Right kidney (tissue), 1 donor: Measurements from ENCODE around the gene CCS.
"Not testable (repeated sequence)": the region's sequence is repeated elsewhere in the genome, so short reads cannot be mapped to it uniquely, and the experiment has no call there.

Source experiments
- DNase-seq: peaks from one replicate; pipeline ENCODE4 v3.0.0-alpha.2; 2016

Gene CCS

DNA sequence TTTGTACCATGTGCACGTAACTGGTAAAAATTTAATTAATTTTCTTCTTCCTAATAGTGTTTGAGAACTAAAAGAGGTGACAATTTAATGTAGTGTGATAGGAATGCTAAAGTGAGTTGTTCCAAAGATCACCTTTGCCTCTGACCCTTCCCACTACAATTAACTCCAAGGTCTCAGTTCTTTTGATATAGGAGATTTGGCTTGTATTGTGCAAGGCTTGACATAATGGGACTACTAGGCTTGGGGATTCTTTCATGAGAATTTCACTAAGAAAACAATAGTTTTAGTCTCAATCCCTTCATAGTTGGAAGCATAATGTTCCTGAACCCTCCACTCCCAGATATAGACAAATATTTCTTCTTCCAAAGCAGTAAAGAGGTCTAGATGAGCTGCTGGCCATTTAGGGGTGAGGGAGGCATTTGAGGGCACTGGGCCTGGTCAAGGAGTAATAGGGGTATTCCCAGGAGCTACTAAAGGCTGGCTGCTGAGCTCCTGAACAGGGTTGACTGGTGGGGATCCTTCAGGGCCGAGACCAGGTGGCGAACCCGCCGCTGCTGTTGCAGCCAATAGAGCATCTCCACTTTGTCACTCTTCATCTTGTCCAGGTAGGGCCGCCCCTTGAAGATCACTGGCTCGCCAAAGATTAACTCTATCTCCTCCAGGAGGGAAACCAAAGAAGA lies 2.8 kb upstream of the CCS start:
- no peak for DNase-seq

DNA sequence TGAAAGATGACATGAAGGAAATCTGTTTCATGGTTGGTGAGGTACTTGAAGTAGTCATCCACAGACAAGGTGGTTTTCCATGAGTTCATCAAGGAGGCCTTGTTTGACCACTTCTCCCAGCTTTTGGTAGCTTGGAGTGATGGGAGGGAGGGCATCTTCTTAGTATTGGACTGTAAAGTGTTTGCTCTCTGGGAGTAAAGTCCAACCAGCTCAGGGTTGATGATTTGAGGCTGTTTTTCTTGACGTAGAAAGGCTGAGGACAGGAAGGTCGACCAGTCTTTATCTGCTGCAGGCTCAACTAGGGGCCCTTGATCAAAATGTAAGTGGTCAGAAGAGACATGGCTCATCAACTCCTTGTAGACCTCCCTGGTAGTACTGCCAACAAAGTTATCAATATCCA lies 1.8 kb upstream of the CCS start:
- no peak for DNase-seq

DNA sequence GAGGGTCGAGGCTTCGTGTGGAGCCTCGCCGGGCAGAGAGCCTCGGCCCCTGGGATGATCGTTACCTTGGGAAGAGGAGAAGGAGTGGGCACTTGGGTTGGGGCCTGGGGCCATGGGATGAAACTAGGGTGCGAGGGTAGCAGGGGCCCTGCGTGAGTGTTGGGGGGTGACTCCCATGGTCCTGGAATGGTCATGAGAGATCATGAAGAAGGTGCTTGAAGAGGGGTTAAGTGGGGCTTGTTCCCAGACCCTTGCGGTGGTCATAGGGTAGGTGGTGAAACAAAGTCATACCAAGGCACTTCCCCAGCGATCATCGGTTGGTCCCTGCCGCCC lies 284 bp downstream of the CCS start:
- DNase-seq, result no peak

DNA sequence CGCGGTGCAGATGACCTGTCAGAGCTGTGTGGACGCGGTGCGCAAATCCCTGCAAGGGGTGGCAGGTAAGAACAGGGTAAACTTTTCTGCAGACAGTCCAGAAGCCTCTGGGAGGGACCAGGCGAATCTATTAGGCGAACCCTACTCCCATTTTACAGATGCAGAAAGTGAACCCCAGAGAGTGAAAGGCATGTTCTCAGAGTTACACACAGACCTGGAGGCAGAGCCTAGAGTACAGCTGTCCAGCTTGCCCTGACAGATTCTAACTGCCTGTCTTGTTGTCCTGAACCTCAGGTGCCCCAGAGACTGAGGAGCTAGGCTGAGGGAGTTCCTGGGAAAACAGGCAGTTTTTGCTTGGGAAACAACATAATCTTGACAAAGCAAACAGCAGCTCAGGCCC lies 665 bp downstream of the CCS start:
- DNase-seq, result no peak

DNA sequence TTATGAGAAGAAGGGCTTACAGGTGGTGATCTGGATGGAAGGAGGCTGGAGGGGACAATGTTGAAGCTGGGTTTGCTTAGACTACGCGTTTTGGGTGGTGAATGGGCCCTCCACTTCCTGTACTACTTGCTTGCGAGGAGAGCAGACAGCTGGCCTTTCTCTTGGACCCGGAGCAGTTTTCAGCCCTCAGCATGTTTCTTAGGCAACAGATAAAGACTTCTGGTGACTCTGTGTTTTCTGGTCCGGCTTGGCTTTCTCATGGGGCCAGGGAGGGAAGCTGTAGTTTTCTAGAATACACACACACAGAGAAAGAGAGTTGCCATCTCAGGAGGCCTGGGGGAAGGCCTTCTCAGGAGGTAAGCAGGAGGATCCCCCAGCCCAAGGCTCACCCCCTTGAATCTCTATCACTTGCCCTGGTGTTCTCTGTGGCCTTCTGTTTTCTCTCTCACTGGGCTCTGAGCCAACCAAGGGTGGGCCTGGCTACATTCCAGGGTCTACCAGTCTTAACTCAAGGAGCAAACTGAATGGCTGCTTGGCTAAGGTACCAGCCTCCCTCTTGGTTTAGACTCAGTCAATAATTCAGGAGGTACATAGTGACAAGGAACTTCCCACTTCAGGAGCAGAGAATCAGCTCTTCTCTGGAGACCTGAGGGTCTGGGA lies 2.4 kb downstream of the CCS start:
- no peak for DNase-seq

DNA sequence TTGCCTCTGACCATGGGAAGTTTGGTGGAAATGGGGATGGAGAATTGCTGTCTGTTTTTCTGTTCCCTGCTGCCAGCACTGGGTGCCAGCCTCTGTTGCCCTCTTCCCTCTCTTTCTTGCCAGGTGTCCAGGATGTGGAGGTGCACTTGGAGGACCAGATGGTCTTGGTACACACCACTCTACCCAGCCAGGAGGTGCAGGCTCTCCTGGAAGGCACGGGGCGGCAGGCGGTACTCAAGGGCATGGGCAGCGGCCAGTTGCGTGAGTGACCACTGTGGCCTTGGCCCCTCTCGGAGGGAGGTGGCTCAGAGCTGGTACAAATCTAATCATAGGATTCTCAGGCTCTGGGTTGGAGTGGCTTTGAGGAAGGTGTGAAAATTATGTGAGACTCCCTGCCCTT lies 6.0 kb downstream of the CCS start:
- no peak for DNase-seq

DNA sequence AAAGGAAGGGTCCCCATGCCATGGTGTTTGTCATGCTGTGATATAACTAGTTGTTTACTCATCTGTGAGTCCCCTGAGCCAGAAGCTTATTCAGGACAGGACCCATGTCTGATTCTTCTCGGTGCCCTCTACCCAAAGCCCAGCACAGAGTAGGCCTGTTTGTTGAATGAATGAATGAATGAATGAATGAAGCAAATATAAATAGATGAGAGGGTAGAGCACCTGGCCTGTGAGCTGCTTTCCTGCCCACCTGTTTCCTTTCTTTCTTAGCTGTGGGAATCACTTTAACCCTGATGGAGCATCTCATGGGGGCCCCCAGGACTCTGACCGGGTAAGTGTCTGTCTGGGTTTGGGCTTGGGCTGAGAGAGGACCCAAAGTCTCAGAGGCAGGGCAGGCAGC lies 7.2 kb downstream of the CCS start:
- DNase-seq, result no peak

DNA sequence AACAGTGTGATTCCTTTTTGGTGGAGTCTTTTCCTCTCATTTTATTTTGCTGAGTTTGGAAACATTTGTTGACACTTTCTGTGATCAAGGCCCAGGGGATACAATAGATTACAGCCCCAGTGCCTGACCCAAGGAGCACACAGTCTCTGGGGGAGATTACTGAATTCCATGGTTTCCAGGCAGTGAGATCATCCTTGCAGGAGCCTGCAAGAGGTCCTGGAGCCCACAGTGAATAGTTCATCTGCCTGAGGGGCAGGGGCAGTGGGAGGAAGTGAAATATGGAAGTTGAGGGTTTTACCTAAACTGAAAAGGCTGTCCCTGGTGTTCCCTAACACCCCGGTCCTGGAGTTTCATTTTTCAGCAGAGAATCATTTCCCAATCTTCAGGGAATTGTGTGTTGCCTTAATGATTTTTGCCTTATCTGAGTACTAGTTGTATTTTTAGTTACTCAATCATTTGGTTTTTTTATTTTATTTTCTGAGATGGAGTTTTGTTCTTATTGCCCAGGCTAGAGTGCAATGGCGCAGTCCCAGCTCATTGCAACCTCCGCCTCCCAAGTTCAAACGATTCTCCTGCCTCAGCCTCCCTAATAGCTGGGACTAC lies 7.7 kb downstream of the CCS start:
- DNase-seq, result no peak

DNA sequence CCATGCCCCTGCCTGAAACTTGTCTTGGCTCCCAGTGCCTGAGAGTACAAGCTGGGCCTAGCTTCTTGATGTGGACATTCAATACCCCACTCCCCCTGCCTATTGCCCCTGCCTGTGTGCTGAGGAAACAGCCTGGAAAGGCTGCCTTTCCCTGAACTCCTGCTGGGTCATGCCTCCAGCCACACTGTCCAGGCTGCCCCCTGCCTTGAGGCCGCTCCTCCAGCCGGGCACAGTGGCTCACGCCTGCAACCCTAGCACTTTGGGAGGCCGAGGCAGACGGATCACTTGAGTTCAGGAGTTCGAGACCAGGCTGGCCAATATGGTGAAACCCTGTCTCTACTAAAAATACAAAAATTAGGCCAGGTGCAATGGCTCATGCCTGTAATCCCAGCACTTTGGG lies 10.1 kb downstream of the CCS start:
- DNase-seq, result no peak

DNA sequence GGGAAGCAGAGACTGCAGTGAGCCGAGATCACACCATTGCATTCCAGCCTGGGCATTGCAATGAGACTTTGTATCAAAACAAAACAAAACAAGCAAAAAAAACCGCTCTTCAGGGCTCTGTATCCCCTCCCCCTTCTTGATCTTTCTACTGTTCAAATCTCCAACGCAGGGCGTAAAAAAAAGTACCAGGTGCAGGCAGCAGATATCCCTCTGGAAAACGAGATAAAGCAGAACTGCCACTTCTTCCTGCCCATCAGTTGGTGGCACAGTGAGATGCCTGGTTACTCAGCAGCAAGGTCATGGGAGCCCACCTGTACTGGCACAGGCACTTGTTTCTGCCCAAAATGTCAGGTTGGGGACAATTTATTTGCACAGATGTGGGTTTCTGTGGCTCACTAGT lies 11.2 kb downstream of the CCS start:
- DNase-seq, result no peak

DNA sequence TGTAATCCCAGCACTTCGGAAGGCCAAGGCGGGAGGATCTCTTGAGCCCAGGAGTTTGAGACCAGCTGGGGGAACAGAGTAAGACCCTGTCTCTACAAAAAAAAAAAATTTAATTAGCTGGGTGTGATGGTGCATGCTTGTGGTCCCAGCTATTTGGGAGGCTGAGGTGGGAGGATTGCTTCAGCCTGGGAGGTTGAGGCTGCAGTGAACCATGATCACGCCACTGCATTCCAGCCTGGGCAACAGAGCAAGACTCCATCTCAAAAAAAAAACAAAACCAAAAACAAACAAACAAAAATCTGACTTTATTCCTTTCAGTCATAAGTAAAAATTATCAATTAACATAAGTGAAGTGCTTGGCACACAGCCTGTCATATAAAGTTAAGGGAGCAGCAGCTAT lies 13.6 kb downstream of the CCS start:
- not testable (repeated sequence) for DNase-seq

DNA sequence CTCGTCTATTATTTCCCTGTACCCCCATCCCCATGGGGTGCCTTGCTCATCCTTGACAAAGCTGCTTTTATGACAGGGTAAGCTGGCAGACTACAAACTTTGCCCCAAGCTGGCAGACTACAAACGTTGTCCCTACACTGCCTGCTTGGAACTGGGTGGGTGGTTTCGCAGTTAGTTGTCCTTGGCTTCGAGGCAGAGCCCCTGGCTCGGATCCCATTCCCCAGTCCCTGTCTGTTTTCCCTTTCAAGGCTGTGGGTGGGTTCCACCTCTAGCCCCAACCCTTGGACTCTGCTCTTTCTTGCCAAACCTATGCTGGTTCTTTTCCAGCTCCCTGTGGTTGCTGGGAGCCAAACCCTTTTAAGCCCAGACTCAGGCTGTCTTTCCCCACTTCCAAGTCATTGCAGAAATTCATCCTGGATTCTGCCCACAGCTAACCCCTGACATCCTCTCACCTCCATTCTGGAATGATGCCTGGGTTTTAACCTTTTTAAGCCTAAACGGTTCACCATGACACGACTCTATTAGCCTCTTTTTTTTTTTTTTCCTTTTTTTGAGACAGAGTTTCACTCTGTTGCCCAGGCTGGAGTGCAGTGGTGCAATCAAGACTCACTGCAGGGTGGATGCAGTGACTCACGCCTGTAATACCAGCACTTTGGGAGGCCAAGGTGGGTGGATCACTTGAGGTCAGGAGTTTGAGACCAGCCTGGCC lies 14.3 kb downstream of the CCS start:
- no peak for DNase-seq

DNA sequence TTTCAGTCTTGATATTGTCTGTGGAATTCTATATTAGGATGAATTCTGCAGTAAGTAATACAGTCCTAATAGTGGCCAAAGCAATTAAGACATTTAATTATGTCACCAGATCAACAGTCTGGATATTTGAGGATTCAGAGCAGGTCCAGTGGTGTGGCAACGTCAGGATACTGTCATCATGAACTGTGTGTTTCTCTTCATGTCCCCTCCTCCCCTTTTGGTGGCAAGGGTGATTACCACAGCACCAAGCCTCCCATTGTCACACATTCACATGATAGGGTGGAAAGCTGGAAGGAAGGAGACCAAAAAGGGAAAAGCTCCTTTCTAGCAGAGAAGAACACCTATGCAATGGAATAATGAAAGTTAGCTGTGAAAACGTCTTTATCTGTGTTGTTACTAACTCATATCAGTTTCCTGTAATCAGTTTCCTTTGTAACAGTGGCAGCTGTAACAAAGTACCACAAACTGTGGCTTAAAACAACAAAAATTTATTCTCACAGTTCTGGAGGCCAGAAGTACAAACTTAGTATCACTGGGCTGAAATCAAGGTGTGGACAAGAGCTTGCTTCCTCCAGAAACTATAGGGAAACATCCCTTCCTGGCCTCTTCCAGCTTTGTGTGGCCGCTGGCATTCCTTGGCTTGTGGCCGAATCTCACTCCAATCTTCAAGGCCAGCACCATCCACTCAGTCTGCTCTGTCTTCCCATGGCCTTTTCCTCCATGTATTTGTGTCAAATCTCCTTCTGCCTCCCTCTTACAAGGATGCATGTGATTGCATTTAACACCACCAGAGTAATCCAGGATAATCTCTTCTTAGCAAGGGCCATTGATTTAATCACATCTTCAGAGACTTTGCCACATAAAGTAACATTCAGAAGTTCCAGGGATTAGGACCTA lies 17.0 kb downstream of the CCS start:
- no peak for DNase-seq

DNA sequence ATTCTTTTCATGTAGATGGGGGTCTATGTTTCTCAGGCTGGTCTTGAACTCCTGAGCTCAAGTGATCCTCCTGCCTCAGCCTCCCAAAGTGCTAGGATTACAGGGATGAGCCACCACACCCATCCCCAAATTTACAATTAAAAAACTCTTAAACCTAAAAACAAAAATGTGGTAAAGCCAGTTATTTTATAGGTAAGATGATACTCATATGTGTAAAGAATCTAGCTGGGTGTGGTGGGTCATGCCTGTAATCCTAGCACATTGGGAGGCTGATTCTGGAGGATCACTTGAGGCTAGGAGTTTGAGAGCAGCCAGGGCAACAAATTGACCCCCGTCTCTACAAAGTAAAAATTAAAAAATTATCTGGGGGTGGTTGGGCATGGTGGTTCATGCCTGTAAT lies 19.5 kb downstream of the CCS start:
- no peak for DNase-seq

DNA sequence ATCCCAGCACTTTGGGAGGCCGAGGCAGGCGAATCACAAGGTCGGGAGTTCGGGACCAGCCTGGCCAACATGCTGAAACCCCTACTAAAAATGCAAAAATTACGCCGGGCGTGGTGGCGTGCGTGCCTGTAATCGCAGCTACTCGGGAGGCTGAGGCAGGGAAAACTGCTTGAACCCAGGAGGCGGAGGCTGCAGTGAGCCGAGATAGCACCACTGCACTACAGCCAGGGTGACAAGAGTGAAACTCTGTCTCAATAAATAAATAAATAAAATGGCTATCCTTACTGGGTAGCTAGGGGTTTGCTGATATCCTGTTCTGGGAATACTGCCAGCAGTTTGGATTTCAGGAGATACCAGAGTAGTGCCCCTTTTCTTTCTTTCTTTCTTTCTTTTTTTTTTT lies 21.1 kb downstream of the CCS start:
- no peak for DNase-seq

DNA sequence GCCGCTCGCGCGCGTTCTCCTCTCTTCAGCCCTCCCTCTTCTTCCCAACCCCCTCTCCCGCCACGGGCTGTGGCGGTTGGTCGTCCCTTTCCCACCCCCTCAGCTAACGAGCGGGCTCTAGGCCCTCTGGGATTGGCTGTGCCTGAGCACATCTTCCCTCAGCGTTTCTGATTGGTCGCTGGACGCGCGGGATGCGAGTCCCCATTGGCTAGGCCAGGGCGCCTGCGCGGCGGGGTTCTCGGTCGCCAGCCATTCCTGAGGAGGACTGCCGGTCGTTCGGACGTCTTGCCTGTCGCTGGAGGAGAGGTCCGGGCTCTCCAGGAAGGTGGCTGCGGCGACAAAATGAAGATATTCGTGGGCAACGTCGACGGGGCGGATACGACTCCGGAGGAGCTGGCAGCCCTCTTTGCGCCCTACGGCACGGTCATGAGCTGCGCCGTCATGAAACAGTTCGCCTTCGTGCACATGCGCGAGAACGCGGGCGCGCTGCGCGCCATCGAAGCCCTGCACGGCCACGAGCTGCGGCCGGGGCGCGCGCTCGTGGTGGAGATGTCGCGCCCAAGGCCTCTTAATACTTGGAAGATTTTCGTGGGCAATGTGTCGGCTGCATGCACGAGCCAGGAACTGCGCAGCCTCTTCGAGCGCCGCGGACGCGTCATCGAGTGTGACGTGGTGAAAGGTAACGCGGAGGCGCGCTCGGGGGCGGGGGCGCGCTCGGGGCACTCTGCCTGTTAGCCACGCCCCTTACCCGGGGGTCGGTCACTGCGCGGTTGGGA lies 23.6 kb downstream of the CCS start, which contains the start of gene RBM14:
Gene RBM14, plus strand, starts transcription at position 252 of the 776 bp plus-strand sequence. Its CDS starts 91 bp downstream, at position 343.
- DNase-seq, result peak; percentile 100

DNA sequence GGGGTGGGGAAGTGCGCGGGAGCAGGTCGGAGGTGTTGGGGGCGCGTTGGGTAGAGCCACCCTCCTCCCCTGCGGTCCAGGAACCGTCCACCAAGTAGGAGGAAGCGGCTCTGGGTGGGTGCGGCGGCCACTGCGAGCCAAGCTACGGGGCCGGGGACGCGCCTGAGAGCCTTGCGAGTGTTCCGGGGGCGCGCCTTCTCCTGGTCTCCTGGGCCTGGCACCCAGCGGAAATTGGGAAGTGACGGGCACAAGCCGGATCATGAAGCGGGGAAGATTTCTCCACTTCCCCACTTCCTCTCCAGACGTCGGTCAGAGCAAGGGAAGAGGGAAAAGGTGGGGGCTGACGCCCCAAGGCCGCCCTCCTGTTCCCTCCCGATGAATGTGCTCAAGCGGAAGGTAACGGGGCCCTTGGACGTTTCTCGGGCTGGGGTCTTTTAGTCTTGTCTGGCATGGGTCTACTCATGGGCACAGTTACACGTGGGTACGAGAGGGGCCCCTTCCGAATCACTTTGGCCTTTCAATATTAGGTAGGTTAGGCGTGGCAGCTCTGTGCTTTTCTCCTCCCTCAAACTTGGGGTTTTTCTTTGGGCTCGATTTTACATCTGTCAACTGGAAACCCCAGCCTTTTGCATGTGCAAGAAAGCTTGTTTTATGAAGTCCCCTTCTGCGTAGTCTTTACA lies 24.3 kb downstream of the CCS start:
- DNase-seq, result no peak

DNA sequence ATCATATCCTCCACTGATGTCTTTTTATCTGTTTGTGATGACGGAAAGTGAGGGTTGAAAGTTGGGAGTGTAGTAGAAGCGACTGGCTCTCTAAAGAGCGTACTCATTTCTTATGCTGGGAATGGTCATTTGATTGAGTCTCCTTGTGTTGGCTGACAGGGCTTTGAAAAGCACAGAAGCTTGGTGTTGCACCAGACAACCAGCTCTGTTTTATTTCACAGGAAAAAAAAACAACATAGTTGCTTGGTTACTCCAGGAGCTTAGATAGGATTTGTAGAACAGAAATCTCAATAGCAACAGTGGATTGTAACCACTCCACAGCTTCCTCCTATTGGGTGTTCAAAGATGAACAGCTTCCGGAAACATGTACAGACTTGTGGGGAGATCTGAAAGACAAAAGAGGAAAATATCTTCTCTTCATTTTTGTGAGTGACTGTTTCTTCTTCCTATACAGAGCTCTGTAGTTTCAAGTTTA lies 26.1 kb downstream of the CCS start:
- no peak for DNase-seq

DNA sequence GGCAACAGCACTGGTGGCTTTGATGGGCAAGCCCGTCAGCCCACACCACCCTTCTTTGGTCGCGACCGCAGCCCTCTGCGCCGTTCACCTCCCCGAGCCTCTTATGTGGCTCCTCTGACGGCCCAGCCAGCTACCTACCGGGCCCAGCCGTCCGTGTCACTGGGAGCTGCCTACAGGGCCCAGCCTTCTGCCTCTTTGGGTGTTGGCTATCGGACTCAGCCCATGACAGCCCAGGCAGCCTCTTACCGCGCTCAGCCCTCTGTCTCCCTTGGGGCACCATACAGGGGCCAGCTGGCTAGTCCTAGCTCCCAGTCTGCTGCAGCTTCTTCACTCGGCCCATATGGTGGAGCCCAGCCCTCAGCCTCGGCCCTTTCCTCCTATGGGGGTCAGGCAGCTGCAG lies 31.5 kb downstream of the CCS start:
- no peak for DNase-seq

DNA sequence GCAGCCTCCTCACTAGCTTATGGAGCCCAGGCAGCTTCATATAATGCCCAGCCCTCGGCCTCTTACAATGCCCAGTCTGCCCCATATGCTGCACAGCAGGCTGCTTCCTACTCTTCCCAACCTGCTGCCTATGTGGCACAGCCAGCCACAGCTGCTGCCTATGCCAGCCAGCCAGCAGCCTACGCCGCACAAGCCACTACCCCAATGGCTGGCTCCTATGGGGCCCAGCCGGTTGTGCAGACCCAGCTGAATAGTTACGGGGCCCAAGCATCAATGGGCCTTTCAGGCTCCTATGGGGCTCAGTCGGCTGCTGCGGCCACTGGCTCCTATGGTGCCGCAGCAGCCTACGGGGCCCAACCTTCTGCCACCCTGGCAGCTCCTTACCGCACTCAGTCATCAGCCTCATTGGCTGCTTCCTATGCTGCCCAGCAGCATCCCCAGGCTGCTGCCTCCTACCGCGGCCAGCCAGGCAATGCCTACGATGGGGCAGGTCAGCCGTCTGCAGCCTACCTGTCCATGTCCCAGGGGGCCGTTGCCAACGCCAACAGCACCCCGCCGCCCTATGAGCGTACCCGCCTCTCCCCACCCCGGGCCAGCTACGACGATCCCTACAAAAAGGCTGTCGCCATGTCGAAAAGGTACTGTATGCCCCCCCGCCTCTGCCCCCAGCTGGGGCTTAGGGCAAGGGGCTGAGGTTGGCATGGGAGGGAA lies 32.2 kb downstream of the CCS start:
- DNase-seq, result no peak
